Neural cell (in vitro differentiated cells): ENCODE data around the gene AMIGO3. TPM values are rescaled to one million over a fixed set of nuclear protein-coding genes. Genes with fewer than 3 reads are reported as not detected.

Experiments used
- H2AFZ ChIP-seq: fragments of 200-600, 300-800 bp; sonication (generic), shearing (Covaris generic); 2 replicates; pipeline ENCODE4 v1.6.0; 2014; ENCODE audit warnings: low read depth, mild to moderate bottlenecking, antibody characterized with exemption, low read length, moderate library complexity
- H3F3A ChIP-seq: fragments of 200-600 bp; shearing (Covaris generic); 2 replicates; pipeline ENCODE4 v1.6.1; 2016; ENCODE audit warnings: mild to moderate bottlenecking, moderate library complexity, mixed read lengths, antibody characterized with exemption, low read length; ENCODE audit not compliant: insufficient read depth, poor library complexity, severe bottlenecking
- H3K27ac ChIP-seq: fragments of 200-600, 300-800 bp; sonication (generic), shearing (Covaris generic); 2 replicates; pipeline ENCODE4 v1.5.1; 2014; ENCODE audit warnings: mild to moderate bottlenecking, low read length, moderate library complexity
- H3K27me3 ChIP-seq: fragments of 300-800, 200-600 bp; sonication (generic), shearing (Covaris generic); 2 replicates; pipeline ENCODE4 v1.6.0; 2014; ENCODE audit warnings: mild to moderate bottlenecking, low read depth, low read length, moderate library complexity; ENCODE audit not compliant: insufficient read depth
- H3K36me3 ChIP-seq: fragments of 300-800, 200-600 bp; sonication (generic), shearing (Covaris generic); 2 replicates; pipeline ENCODE4 v1.5.1; 2014; ENCODE audit warnings: mild to moderate bottlenecking, antibody characterized with exemption, low read length, moderate library complexity; ENCODE audit not compliant: insufficient read depth
- H3K4me2 ChIP-seq: fragments of 300-800, 200-600 bp; sonication (generic), shearing (Covaris generic); 2 replicates; pipeline ENCODE4 v1.6.0; 2014; ENCODE audit warnings: mild to moderate bottlenecking, low read length
- H3K4me3 ChIP-seq: fragments of 300-800, 200-600 bp; sonication (generic), shearing (Covaris generic); 2 replicates; pipeline ENCODE4 v1.5.1; 2014; ENCODE audit warnings: mild to moderate bottlenecking, low read length, moderate library complexity
- H3K79me2 ChIP-seq: fragments of 200-600 bp; shearing (Covaris generic); replicated peaks from 2 replicates; pipeline ENCODE4 v1.6.0; 2014; ENCODE audit warnings: mild to moderate bottlenecking, low read length, moderate library complexity; ENCODE audit not compliant: insufficient read depth
- H3K9ac ChIP-seq: fragments of 300-800, 200-600 bp; sonication (generic), shearing (Covaris generic); 2 replicates; pipeline ENCODE4 v1.6.1; 2016; ENCODE audit warnings: mild to moderate bottlenecking, low read length, mixed read lengths
- H3K9me2 ChIP-seq: fragments of 200-600 bp; shearing (Covaris generic); 2 replicates; pipeline ENCODE4 v1.6.1; 2016; ENCODE audit warnings: mild to moderate bottlenecking, low read length, mixed read lengths; ENCODE audit not compliant: insufficient read depth
- H3K9me3 ChIP-seq: fragments of 200-600, 300-800 bp; sonication (generic), shearing (Covaris generic); 2 replicates; pipeline ENCODE4 v1.6.1; 2016; ENCODE audit warnings: mild to moderate bottlenecking, mixed run types, low read length, moderate library complexity, mixed read lengths
- H4K20me1 ChIP-seq: fragments of 200-600 bp; shearing (Covaris generic); 2 replicates; pipeline ENCODE4 v1.6.1; 2016; ENCODE audit warnings: mild to moderate bottlenecking, mixed run types; ENCODE audit not compliant: insufficient read depth
- EP300 ChIP-seq: fragments of 450-650 bp; conservative IDR thresholded peaks from 2 replicates; pipeline ENCODE4 v1.6.1; 2014; ENCODE audit warnings: antibody characterized with exemption, mild to moderate bottlenecking, moderate library complexity; ENCODE audit not compliant: poor library complexity, severe bottlenecking
- EZH2 ChIP-seq: fragments of 200-600, 300-800 bp; shearing (Covaris generic), sonication (generic); IDR thresholded peaks from 2 replicates; pipeline ENCODE4 v1.6.1; 2014; ENCODE audit warnings: antibody characterized with exemption, low read length, borderline replicate concordance, mild to moderate bottlenecking; ENCODE audit not compliant: insufficient read depth, poor library complexity, severe bottlenecking
- MXI1 ChIP-seq: fragments of 450-650 bp; conservative IDR thresholded peaks from 2 replicates; pipeline ENCODE4 v1.6.1; 2014; ENCODE audit warnings: antibody characterized with exemption, mild to moderate bottlenecking; ENCODE audit not compliant: poor library complexity, severe bottlenecking
- POLR2AphosphoS5 ChIP-seq: IDR thresholded peaks from 2 replicates; pipeline ENCODE4 v1.6.1; 2012
- RAD21 ChIP-seq: fragments of 450-650 bp; conservative IDR thresholded peaks from 2 replicates; pipeline ENCODE4 v1.6.1; 2014; ENCODE audit warnings: antibody characterized with exemption, mild to moderate bottlenecking, moderate library complexity
- SMC3 ChIP-seq: fragments of 450-650 bp; conservative IDR thresholded peaks from 2 replicates; pipeline ENCODE4 v1.6.1; 2014; ENCODE audit warnings: antibody characterized with exemption, mild to moderate bottlenecking, moderate library complexity; ENCODE audit not compliant: poor library complexity
- TAF1 ChIP-seq: IDR thresholded peaks from 2 replicates; pipeline ENCODE4 v1.6.1; 2012; ENCODE audit warnings: low read depth
- polyA plus RNA-seq: library from polyadenylated mRNA; depleted of rRNA; stranded (reverse); fragments of >200 nt; gene quantifications from 2 replicates; pipeline ENCODE4 v1.2.3, GENCODE V29; 2014
- TF ChIP-seq, protein P1 (sequence below): IDR thresholded peaks from 2 replicates; pipeline ENCODE4 v1.6.1; 2012; ENCODE audit warnings: borderline replicate concordance
- TF ChIP-seq, protein P2 (sequence below): fragments of 450-650 bp; IDR thresholded peaks from 2 replicates; pipeline ENCODE4 v1.5.1; 2014; ENCODE audit warnings: antibody characterized with exemption, mild to moderate bottlenecking, moderate library complexity; ENCODE audit not compliant: poor library complexity, severe bottlenecking

AMIGO3 gene
- polyA plus RNA-seq, 1 donor from 2014 or later = 4.0 TPM

DNA sequence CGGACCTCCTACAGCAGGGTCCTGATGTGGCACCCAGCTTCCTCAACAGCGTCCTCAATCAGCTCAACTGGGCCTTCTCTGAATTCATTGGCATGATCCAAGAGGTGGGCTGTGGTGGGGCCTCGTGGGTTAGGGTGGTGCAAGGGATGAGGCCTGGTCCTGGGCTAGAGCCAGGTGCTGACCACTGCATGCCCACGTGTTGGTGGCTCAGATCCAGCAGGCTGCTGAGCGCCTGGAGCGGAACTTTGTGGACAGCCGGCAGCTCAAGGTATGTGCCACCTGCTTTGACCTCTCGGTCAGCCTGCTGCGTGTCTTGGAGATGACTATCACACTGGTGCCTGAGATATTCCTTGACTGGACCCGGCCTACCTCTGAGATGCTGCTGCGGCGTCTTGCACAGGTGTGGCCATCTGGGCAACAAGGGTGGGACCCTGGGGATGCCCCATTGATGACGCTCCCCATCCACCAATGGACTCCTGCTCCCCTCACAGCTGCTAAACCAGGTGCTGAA lies 3.8 kb downstream of the AMIGO3 start:
- Histone ChIP-seq H3K4me3 (no peak overlapping the region), H4K20me1 (no peaks in the 10 kb centered on the region), H3K36me3 (peaks cover 3% of the 10 kb centered on the region), H3K9ac (no peak overlapping the region), H3K4me2 (no peak overlapping the region), H3K79me2 (no peaks in the 10 kb centered on the region), H3F3A (no peaks in the 10 kb centered on the region), H3K9me2 (no peaks in the 10 kb centered on the region), H2AFZ (no peak overlapping the region), H3K27me3 (no peaks in the 10 kb centered on the region), H3K9me3 (no peaks in the 10 kb centered on the region), H3K27ac (no peak overlapping the region)
- TF ChIP-seq TAF1 (no peak), EP300 (no peak), SMC3 (no peak), EZH2 (no peak), MXI1 (no peak), POLR2AphosphoS5 (no peak), RAD21 (no peak)
- TF ChIP-seq, protein P1, sequence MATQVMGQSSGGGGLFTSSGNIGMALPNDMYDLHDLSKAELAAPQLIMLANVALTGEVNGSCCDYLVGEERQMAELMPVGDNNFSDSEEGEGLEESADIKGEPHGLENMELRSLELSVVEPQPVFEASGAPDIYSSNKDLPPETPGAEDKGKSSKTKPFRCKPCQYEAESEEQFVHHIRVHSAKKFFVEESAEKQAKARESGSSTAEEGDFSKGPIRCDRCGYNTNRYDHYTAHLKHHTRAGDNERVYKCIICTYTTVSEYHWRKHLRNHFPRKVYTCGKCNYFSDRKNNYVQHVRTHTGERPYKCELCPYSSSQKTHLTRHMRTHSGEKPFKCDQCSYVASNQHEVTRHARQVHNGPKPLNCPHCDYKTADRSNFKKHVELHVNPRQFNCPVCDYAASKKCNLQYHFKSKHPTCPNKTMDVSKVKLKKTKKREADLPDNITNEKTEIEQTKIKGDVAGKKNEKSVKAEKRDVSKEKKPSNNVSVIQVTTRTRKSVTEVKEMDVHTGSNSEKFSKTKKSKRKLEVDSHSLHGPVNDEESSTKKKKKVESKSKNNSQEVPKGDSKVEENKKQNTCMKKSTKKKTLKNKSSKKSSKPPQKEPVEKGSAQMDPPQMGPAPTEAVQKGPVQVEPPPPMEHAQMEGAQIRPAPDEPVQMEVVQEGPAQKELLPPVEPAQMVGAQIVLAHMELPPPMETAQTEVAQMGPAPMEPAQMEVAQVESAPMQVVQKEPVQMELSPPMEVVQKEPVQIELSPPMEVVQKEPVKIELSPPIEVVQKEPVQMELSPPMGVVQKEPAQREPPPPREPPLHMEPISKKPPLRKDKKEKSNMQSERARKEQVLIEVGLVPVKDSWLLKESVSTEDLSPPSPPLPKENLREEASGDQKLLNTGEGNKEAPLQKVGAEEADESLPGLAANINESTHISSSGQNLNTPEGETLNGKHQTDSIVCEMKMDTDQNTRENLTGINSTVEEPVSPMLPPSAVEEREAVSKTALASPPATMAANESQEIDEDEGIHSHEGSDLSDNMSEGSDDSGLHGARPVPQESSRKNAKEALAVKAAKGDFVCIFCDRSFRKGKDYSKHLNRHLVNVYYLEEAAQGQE = no peak
- TF ChIP-seq, protein P2, sequence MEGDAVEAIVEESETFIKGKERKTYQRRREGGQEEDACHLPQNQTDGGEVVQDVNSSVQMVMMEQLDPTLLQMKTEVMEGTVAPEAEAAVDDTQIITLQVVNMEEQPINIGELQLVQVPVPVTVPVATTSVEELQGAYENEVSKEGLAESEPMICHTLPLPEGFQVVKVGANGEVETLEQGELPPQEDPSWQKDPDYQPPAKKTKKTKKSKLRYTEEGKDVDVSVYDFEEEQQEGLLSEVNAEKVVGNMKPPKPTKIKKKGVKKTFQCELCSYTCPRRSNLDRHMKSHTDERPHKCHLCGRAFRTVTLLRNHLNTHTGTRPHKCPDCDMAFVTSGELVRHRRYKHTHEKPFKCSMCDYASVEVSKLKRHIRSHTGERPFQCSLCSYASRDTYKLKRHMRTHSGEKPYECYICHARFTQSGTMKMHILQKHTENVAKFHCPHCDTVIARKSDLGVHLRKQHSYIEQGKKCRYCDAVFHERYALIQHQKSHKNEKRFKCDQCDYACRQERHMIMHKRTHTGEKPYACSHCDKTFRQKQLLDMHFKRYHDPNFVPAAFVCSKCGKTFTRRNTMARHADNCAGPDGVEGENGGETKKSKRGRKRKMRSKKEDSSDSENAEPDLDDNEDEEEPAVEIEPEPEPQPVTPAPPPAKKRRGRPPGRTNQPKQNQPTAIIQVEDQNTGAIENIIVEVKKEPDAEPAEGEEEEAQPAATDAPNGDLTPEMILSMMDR = no peak

GRCh38 chr3:49714728-49715550 lies 4.5 kb downstream of the AMIGO3 start:
- TF ChIP-seq EP300 (no peak), SMC3 (no peak), EZH2 (no peak), RAD21 (no peak), MXI1 (no peak), TAF1 (no peak), POLR2AphosphoS5 (no peak)
- TF ChIP-seq, protein P1 = no peak
- TF ChIP-seq, protein P2 = no peak
- H4K20me1 ChIP-seq = no peaks in the 10 kb centered on the region
- no peaks in the 10 kb centered on the region for H3K9me3 ChIP-seq
- H3K36me3 ChIP-seq = peaks cover 3% of the 10 kb centered on the region
- H3K9ac ChIP-seq = no peak overlapping the region
- no peaks in the 10 kb centered on the region for H3K9me2 ChIP-seq
- no peak overlapping the region for H3K27ac ChIP-seq
- H3K4me2 ChIP-seq = no peak overlapping the region
- H3K27me3 ChIP-seq = no peaks in the 10 kb centered on the region
- H2AFZ ChIP-seq = no peak overlapping the region
- no peaks in the 10 kb centered on the region for H3F3A ChIP-seq
- H3K79me2 ChIP-seq = no peaks in the 10 kb centered on the region
- no peak overlapping the region for H3K4me3 ChIP-seq
